ENCODE data around the gene EAPP.

DNA sequence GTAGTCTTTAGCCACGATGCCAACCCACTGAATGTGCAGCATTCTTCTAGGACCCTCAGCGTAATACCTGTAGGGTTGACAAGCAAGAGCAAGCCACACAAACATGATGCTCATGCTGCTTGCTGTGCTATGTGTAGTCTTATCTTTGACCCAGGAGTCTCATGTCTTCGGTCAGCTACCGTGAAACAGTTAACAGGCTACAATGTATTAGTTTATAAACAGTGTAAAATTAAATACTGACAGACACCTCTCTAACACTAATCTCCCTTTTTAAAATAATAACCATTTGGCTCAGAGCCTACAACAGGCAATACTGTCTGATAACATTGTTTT is 1.9 kb downstream of the EAPP start:
- TF ChIP-seq, protein P1, sequence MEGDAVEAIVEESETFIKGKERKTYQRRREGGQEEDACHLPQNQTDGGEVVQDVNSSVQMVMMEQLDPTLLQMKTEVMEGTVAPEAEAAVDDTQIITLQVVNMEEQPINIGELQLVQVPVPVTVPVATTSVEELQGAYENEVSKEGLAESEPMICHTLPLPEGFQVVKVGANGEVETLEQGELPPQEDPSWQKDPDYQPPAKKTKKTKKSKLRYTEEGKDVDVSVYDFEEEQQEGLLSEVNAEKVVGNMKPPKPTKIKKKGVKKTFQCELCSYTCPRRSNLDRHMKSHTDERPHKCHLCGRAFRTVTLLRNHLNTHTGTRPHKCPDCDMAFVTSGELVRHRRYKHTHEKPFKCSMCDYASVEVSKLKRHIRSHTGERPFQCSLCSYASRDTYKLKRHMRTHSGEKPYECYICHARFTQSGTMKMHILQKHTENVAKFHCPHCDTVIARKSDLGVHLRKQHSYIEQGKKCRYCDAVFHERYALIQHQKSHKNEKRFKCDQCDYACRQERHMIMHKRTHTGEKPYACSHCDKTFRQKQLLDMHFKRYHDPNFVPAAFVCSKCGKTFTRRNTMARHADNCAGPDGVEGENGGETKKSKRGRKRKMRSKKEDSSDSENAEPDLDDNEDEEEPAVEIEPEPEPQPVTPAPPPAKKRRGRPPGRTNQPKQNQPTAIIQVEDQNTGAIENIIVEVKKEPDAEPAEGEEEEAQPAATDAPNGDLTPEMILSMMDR (IDR thresholded peaks at IDR 0.05): no peak
- TF ChIP-seq POLR2A (IDR thresholded peaks at IDR 0.05): no peak
